Testis (tissue), 2 donors: ENCODE data around the gene CDC14A.

ENCODE experiments used
- POLR2A ChIP-seq: fragments of 450-650 bp; IDR thresholded peaks from one replicate; pipeline ENCODE4 v1.6.1; 2017; ENCODE audit warnings: antibody characterized with exemption, mild to moderate bottlenecking, moderate library complexity
- TF ChIP-seq, protein P1 (sequence below), 3 experiments: fragments of 450-650 bp in 2 of 3; fragments of 200-600 bp in 1 of 3; sonication (generic) in 1 of 3; IDR thresholded peaks; one replicate each; pipeline ENCODE4 v1.5.1; 2016 to 2019; ENCODE audit warnings: antibody characterized with exemption in 3 of 3, mild to moderate bottlenecking in 2 of 3, moderate library complexity in 1 of 3

DNA sequence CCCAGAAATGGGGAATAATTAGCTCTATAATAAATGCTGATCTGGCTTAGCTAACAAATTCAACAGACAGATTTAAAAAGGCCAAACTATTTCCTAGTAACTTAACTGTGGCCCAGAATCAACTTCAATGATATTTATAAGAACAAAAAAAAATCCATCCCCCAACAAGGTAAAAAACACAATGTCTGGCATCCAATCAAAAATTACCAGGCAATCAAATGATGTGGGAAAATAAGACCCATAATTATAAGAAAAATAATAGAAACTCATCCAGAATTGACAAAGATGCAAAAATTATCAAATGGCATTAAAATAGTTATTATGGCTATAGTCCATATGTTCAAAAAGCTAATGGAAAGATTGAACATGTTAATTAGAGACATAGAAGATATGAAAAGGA lies 42.4 kb upstream of the CDC14A start:
- TF ChIP-seq, protein P1, sequence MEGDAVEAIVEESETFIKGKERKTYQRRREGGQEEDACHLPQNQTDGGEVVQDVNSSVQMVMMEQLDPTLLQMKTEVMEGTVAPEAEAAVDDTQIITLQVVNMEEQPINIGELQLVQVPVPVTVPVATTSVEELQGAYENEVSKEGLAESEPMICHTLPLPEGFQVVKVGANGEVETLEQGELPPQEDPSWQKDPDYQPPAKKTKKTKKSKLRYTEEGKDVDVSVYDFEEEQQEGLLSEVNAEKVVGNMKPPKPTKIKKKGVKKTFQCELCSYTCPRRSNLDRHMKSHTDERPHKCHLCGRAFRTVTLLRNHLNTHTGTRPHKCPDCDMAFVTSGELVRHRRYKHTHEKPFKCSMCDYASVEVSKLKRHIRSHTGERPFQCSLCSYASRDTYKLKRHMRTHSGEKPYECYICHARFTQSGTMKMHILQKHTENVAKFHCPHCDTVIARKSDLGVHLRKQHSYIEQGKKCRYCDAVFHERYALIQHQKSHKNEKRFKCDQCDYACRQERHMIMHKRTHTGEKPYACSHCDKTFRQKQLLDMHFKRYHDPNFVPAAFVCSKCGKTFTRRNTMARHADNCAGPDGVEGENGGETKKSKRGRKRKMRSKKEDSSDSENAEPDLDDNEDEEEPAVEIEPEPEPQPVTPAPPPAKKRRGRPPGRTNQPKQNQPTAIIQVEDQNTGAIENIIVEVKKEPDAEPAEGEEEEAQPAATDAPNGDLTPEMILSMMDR (IDR thresholded peaks at IDR 0.05), result no peak
- TF ChIP-seq POLR2A, result no peak
